Stimulated activated CD8-positive, alpha-beta memory T cell treated with anti-CD3 and anti-CD28 coated beads, Interleukin-12 subunit alpha, Interleukin-12 subunit beta, amount 100 ng/mL, for 4 hours (primary cell): ENCODE measurements around the gene ACRBP.

ENCODE experiments used
- DNase-seq: peaks from one replicate; pipeline ENCODE4 v3.0.0-alpha.2; 2020; ENCODE audit warnings: low read depth

Gene ACRBP

DNA sequence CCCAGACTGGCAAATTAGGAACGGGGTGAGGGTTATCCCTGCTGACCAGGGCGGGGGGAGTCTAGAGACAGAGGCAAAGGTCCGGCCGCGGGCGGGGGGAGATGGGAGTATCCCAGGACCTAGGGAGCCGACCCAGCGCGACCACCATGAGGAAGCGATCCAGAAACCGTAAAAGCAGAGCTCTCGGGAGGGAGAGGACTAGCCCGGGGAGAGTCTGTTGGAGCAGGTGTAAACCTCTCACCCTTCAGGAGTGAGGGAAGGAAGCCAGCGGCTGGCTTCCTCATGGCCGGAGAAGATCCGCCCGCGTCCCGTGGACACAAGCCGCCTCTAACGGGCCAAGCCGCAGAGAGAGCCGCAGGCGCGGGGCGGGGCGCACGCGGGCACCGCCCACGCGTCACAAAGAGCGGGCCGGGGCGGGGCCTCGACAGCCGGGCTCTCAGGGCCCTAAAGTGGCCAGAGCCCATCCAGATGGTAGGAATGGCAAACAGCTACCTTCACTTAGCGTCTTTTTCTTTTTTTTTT is at the start of gene ACRBP:
ACRBP (minus strand) TSS at position 350 of the 522 bp plus-strand sequence; CDS start at position 284, 66 bp downstream.
- no peak for DNase-seq

DNA sequence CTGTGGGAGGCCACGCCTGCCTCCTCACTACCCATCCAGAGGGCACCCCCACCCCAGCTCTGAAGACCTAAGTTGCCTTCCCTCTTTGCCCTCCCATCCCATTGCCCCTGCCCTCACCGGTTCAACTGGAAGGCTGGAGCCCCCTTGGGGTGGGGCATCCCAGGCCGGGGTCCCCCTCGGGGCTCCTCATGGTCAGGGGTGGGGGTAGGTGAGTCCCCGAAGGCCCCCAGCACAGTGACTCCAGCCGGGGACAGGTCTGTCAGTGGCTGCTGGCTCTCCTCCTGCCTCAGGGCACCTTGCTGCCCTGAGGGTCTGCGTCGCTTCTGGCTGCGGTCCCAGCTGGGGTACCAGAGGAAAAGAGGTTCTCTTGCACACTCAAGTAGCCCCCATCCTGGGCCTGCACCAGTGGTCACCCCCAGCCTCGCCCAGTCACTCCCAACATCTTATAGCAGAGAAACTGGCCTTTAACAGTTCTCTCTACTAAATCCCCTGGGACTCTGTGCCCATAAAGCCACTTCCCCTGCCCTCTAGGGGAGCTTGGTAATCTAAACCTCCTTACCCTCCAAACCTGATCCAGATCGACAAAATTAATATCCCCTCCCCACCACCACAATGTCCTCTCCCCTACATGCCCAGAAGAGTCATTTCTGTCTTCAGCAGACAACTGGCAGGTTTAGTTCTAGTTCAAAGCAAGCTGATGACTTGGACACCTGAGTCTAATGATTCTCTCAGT is 48.2 kb upstream of the ACRBP start:
- no peak for DNase-seq

DNA sequence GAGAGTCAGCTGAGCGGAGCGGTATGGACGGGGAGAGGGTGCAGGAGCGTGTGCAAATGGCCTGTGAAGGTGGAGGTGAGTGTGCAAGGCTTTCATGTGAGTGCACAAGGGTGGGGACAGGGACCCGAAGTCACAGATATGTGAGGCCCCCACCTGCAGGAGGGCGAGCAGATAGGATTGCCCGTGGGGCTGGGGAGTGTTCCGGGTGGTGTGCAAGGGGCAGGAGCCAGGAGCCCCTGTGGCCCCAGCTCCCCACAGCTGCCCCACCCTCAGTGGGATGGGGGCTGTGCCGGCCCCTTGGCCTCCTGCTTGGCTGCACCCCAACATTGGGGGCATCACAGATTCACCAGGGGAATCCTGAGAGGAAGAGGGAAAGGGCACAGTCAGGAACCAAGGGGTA is 47.5 kb upstream of the ACRBP start:
- no peak for DNase-seq

DNA sequence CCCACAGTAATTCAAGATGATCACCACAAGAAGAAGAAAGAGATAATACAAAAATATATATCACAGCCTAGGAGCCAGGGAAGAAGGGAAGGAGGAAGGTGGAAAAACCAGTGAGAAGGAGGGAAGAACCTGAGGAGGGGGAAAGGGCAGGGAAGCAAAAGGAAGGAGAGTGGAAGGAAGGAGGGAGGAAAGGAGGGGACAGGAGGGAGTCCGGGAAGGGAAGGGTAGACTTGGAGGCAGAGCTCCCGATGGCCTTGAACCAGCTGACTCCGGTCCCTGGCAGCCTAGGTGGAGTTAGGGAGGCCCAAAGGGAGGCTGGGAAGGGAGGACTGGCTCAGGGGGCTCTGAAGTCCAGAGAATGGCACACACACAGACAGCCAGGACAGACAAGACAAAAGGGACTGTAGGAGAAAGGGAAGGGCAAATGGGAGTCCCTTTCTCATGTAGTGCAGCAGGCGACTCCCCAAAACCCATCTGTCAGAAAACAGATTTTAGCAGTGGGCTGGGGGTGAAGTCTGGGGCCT is 46.7 kb upstream of the ACRBP start:
- DNase-seq: no peak

DNA sequence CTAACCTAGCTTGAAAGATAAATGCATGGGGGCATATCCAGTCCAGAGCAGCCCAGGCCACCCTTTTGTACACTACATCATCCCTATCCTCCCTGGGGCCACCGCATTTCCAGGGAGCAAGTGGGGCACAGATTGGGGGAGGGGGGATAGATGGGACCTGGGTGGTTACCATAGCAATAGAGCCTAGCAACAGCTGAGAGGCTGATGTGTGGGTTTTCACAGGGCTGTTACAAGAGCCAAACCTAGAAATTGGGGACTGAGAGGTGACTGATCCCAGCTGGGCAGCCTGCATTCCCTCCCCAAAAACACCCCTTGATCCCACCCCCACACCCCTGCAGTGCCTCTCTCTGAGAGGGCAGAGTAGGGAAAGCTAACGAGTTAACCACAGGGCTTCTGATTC is 45.7 kb upstream of the ACRBP start:
- DNase-seq: no peak

DNA sequence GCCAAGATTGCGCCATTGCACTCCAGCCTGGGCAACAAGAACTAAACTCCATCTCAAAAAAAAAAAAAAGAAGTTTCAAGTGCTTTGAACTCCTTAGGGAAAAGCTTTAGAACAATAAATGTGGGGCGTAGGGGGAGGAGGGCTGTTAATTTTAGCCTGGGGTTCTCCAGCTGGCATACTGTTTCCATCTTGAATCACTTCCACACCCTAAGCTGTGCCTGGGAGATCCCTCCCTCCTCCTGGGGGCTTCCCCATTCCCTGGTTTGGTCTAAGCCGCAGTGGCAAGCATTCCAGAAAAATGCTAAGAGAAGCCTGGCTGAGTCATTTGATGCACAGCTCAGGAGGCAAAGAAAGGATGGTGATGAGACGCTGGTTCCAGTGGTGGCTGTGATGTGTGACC is 44.2 kb upstream of the ACRBP start:
- no peak for DNase-seq

DNA sequence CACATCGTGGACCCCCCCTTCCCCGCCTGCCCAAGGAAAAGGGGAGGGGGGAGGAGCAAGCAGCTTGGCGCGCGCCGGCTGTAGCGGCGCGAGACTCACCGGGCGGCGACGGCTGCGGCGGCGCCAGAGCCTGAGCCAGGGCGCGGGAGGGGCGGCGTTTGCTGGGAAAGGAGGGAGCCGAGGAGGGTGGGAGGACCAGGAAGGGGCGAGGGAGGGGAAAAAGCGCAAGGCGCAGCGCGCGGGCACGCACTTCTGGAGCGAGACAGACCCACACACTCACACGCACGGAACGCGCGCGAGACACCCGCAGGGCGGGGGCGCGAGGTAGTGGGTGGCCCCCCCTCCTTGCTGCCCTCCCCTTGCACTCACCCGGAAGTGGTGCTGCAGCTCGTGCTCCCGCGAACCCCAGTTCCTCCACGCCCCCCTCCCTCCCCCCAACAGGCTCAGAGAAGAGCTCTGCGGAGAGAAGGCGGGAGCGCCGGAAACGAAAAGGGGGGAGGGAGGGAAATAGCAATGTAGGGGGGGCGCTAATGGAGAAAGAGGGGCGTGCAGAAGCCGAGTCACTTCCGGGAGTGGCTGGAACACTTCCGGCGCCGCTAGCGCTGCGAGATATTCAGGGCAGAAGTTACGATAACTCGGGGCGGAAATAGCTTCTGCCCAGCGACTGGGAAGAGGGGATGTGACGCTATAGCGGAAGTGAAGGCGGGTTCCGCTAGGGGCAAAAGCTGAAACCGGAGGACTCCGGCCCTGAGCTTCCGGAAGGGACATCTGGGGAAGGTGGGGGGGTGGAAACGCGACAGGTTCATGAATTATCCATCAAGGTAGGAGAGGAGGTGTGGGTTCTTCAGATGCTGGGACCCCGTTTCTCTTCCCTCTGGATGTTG is 42.0 kb upstream of the ACRBP start, which contains the start of gene ZNF384:
ZNF384 (minus strand) TSS at position 377 of the 884 bp plus-strand sequence. CDS start 9,855 bp downstream, outside the sequence.
- peak; percentile 93 for DNase-seq

DNA sequence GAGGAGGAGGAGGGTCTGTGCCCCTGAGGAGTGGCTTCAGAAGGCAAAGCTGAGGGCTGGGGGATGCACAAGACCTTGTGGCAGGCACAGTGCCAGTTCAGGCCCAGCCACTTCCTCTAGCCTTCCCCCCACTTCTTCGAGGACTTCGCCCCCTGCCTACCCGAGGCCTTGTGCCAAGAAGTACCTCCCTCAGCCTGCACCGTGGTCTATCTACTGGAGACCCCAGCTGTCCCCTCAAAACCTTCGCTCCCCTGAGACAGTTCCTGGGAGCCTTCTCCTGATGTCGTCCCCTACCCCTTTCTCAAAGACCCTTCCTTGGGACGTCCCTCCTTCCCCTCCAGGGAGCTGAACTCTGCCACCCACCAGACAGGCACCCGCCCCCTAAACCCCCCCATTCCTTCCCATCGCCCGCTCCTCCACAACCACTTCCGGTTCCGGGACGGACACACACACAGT is 41.3 kb upstream of the ACRBP start:
- DNase-seq: no peak

DNA sequence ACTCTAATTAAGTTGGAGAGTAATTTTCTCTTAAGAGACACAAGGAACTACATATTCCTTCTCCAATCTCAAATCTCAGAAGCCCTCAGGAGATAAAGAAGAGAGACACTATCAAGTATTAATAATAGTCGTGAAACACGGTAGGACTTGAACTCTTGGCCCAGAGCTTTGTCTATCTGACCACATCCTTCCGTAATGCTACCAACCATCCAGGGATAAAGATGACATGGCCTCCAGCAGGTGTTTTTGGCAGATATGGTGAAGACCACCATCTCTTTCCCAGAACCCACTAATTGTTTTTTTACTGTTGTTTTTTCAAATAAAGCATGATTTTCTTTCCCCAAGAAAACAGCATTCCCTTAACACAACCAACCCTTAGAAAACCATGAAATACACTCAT is 38.6 kb upstream of the ACRBP start:
- DNase-seq: no peak

DNA sequence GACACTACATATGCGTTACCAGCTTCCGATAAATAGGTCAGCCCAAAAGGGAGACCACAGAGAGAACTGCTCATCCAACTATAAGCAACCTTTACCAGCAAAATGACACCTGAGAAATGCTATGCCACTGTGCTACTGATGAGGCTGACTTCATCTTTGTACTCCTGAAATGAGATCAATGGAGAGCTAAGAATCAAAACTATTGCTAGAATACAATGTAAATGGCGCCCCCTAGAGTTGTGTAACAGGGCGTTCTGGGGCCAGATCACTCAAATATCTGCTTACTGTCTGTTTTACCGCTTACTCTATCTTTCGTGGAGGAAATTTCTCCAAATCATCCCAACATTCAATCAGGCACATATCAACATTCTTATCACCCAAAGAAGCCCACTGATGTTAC is 37.4 kb upstream of the ACRBP start:
- DNase-seq: no peak

DNA sequence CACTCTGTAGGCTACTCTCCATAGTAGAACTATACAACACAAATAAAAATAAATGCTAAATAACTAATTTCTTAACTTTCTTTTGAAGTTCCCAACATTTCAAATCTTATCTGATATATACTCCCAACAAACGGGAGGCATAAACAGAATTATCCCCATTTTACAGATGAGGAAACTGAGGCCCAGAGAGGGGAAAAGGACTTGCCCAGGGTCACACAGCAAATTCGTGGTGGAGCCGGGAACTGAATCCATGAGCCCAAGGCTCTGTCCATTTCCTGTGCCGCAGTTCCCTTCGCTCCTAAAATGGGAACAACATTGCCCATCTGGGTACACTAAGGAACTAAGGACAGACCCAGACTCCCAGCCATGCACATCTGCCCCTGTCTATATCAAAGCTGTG is 29.7 kb upstream of the ACRBP start:
- DNase-seq: no peak

DNA sequence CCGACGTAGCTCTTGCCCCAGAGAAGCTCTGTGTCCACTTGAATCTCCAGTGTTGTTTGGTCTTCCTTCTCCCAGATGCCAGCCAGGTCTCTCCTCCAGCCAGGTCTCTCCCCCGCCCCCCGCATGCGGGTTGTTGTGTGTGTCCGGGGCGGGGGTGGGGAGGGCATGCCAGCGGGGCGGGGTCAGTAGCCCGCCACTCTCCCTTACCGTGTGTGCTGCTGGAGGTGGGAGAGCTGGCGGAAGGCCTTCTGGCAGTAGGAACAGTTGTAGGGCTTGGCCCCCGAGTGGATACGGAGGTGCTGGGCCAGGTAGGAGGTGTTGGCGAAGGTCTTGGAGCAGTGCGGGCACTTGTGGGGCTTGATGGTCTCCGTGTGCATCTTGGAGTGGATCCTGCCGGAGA is 24.9 kb upstream of the ACRBP start:
- DNase-seq: no peak

DNA sequence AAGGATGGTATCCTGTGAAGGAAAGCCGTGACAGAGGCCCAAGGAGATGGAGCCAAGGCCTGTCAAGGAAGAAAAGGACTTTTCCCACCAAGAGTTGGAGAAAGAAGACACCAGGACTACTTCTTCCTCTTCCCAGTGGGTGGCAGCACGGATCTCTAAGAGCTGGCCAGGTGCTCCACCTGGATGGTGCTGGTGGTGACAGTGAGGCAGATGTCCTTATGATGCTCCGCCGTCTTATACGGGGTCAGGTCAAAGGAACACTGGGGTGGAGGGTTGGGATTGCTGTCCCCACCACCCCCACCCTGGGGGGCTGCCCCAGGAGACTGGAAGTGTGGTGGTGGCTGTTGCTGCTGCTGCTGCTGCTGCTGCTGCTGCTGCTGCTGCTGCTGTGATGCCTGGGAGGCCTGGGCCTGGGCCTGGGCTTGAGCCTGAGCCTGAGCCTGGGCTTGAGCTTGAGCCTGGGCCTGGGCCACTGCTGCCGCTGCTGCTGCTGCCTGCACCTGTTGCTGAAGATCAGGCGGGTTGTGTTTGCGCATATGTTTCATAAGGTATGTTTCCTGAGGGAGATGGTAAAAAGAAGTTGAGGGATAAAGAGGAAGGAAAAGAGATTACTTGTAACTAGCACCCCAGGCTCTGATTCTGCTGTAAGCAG is 20.5 kb upstream of the ACRBP start:
- no peak for DNase-seq

DNA sequence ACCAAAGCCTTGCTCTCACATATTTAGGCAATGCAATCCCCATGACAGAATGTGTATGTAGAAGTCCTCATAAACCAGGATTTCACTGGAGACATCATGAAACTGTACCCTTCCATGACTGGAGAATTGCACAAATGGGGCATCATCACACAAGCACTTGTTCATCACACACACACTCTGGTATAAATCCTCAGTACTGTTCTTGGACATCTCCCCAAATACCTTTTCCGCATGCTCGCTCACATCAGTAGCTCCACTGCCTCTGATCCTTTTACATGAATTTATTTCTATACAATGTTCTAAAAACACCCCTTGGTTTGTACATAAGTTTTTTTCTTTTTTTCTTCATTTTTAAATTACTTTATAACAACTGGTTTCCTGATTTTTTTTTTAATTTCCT is 19.0 kb upstream of the ACRBP start:
- no peak for DNase-seq

DNA sequence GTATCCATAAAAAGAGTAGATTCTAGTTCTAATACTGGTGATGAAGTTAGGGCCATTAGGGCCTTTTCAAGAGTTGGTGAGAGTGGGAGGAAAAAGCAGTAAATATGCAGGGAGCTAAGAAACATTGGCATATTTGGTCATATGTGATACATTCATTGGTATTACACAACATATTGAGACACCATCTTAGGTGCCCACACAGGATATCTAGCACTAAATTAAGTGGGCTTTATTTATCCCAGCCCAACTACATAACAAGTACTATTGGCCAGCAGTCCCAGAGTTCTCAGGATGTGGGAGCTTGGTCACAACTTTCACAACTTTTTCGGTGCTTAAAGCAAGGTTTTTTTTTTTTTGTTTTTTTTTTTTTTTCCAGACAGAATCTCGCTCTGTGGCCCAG is 17.7 kb upstream of the ACRBP start:
- no peak for DNase-seq

DNA sequence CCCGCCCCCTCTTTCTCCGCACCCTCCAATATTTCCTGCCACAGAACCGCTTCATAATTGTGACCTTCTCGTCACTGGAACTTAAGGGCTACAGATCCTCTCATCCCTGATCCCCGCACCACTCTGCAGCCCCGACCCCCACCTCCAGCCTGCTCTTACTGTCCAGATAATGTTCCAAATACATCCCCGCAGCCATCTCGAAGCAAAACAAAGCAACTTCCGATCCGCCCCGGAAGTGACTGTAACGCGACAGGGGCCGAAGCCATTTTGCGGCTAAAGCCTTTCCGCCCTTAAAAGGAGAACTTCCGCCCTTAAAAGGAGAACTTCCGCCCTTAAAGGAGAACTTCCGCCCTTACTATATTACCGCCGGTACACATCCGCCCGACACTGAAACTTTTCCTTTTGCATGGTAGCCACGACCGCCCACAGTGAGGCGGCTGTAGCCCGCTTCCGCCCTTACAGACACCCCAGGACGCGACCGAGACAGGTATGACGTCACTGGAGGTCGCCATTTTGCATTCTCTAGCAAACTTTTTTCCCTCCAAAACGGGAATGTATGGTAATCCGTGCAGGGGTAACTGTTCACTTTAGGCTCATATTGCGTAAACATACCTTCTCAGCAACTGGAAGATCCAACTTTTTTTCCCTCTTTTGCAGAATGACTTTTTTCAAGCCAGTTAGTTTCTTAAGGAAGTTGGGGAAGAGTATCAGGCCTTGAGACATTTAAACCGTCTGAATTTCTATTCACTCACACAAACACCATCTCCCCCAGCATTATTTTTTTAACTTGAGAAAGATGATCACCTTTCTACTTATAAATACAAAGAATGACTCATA is 15.9 kb upstream of the ACRBP start, which contains the start of gene ING4:
ING4 (minus strand) TSS at position 214 of the 837 bp plus-strand sequence; CDS start at position 196, 18 bp downstream.
- DNase-seq: peak; percentile 88

DNA sequence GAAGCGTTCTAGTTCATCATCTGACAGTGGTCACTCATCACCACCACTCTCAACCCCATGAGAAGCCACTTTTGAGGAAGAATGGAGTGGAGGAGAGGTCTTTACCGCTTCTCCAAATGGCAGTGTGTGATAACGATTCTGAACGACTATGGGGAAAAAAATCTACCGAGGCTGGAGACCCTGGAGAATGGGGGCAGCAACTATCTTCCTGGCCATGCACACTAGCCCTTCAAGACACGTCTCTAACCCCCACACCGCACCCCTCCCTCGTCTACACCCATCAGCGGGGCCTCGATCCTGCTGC is 15.3 kb upstream of the ACRBP start:
- DNase-seq: no peak

DNA sequence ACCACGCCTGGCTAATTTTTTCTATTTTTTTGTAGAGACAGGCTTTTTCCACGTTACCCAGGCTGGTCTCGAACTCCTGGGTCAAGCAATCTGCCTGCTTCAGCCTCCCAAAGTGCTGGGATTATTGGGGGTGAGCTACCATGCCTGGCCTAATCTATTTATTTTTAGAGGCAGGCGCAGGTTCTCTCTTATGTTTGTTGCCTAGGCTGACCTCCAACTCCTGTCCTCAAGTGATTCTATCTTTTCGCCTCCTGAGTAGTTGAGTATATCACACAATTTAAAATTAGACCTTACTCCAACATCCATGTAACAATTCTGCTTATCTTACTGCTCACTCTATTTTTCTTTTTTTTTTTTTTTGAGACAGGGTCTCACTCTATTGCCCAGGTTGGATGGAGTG is 6.8 kb upstream of the ACRBP start:
- DNase-seq: no peak

DNA sequence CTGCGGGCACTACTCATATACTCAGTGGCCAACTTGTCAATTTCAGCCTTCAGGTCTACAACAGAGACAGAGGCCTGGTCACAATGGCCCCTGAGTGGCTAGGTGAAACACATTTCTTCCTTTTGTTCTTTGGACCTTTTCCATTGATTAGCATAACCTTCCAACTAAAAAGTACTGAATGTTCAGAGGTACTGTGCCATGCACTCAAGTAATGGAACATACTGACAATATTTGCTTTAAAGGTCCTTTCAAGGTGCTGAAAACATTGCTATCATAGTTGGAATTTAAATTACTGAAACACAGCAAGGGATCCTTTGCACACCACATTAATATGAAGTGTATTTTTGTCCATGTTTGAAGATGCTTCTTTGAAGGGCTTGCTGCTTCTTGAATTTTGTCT is 6.1 kb upstream of the ACRBP start:
- no peak for DNase-seq

DNA sequence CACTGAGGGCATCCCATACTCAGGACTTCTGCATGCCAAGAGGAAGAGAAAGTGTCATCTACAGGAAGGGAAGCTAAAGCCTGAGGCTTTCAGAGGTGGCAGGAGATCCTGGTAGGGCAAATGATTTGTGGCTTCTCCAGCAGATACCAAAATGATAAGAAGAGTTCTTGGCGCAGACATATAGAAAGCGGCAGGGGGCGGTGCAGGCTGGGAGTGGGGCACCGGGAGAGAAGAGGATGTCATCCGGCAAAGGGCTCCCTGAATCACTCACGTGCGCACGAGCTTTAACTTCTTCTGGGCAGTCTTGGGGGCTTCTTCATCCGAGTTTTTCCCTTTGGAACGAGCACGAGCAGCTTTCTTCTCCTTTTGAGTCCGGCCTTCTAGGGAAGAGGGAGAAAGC is 5.2 kb upstream of the ACRBP start:
- no peak for DNase-seq

DNA sequence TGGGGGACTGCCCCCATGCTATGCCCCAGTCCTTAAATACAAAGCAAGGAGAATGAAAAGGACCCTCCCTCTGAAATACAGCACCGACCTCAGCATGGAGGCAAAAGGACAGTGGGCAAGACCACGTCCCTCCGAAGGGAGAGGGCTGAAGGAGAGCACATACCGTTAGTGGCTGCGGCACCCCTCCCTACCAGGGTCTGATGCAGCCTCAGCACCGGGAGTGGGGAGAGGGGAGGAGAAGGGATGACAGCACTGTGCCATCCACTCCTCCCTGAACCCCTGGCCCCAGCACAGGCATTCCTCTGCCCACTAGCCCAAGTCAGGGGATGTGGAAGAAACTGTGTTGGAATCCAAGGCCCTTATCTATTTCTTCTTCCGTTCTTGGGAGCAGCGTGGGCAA is 3.6 kb upstream of the ACRBP start:
- no peak for DNase-seq
